PC-3 (cell line): ENCODE measurements around the gene PIGV. TPM values are rescaled to one million over a fixed set of nuclear protein-coding genes. Genes with fewer than 3 reads are reported as not detected.

Experiments used
- ATAC-seq: fragments of 200-7000 bp; cut with Tn5 transposase; 2 replicates; pipeline ENCODE4 v1.9.1; 2020; ENCODE audit warnings: mild to moderate bottlenecking, moderate library complexity
- BruUV-seq: library from RNA; stranded (reverse); fragments of 400-500 nt; replicated peaks from 2 replicates; lab custom pipeline; 2021; lab: Mats Ljungman, UMichigan
- CTCF ChIA-PET: fragments of 300-600 bp; sonication (Branson Sonifier 250); formaldehyde crosslinking; loops from one replicate; lab custom pipeline; 2022; ENCODE audit warnings: antibody characterized with exemption; lab: Charles Lee
- POLR2A ChIA-PET: fragments of 300-600 bp; sonication (Branson Sonifier 250); formaldehyde crosslinking; loops from one replicate; lab custom pipeline; 2022; ENCODE audit warnings: antibody characterized with exemption; ENCODE audit not compliant: unreplicated experiment; lab: Charles Lee
- DNase-seq: peaks from one replicate; pipeline ENCODE4 v3.0.0-alpha.2; 2015
- H2AFZ ChIP-seq: fragments of 300-600 bp; sonication (generic); 2 replicates; pipeline ENCODE4 v1.6.0; 2016; ENCODE audit warnings: antibody characterized with exemption, low read length
- H3F3A ChIP-seq: fragments of 300-600 bp; sonication (generic); one replicate; pipeline ENCODE4 v1.6.0; 2017; ENCODE audit warnings: antibody characterized with exemption, low read length, control low read depth, mild to moderate bottlenecking; ENCODE audit not compliant: unreplicated experiment
- H3K27ac ChIP-seq: fragments of 300-600 bp; sonication (generic); 2 replicates; pipeline ENCODE4 v1.5.1; 2016; ENCODE audit warnings: mild to moderate bottlenecking, low read length
- H3K27me3 ChIP-seq: fragments of 300-600 bp; sonication (generic); 2 replicates; pipeline ENCODE4 v1.6.1; 2016; ENCODE audit warnings: low read length, mixed read lengths
- H3K36me3 ChIP-seq: fragments of 300-600 bp; sonication (generic); 2 replicates; pipeline ENCODE4 v1.6.1; 2016; ENCODE audit warnings: low read depth, mixed run types, low read length, mixed read lengths
- H3K4me1 ChIP-seq: fragments of 300-600 bp; sonication (generic); 2 replicates; pipeline ENCODE4 v1.5.1; 2016; ENCODE audit warnings: low read length; ENCODE audit not compliant: insufficient read depth
- H3K4me2 ChIP-seq: fragments of 300-600 bp; sonication (generic); 2 replicates; pipeline ENCODE4 v1.6.0; 2016; ENCODE audit warnings: low read length
- H3K4me3 ChIP-seq: fragments of 300-600 bp; sonication (generic); 2 replicates; pipeline ENCODE4 v1.5.1; 2016; ENCODE audit warnings: mild to moderate bottlenecking, low read length, mixed read lengths
- H3K79me2 ChIP-seq: fragments of 300-600 bp; sonication (generic); 2 replicates; pipeline ENCODE4 v1.6.1; 2017; ENCODE audit warnings: low read length, mixed read lengths
- H3K9ac ChIP-seq: fragments of 300-600 bp; sonication (generic); 2 replicates; pipeline ENCODE4 v1.6.0; 2016; ENCODE audit warnings: mild to moderate bottlenecking, low read length
- H3K9me2 ChIP-seq: fragments of 300-600 bp; sonication (generic); replicated peaks from 2 replicates; pipeline ENCODE4 v1.6.1; 2016; ENCODE audit warnings: mixed run types, low read length, mixed read lengths
- H3K9me3 ChIP-seq: fragments of 300-600 bp; sonication (generic); 2 replicates; pipeline ENCODE4 v1.6.1; 2016; ENCODE audit warnings: low read length, mixed read lengths
- H4K20me1 ChIP-seq: fragments of 300-600 bp; sonication (generic); 2 replicates; pipeline ENCODE4 v1.6.1; 2016; ENCODE audit warnings: low read length, mixed read lengths
- CTCF ChIP-seq: fragments of 300-600 bp; sonication (generic); conservative IDR thresholded peaks from 2 replicates; pipeline ENCODE4 v1.5.1; 2017; ENCODE audit warnings: antibody characterized with exemption, low read depth, mild to moderate bottlenecking, low read length
- EZH2 ChIP-seq: fragments of 300-600 bp; sonication (generic); IDR thresholded peaks from one replicate; pipeline ENCODE4 v1.6.1; 2017; ENCODE audit warnings: antibody characterized with exemption, mild to moderate bottlenecking, low read length; ENCODE audit not compliant: unreplicated experiment
- EZH2phosphoT487 ChIP-seq: fragments of 300-600 bp; sonication (generic); IDR thresholded peaks from 2 replicates; pipeline ENCODE4 v1.6.1; 2018; ENCODE audit warnings: mild to moderate bottlenecking, antibody characterized with exemption, low read length, borderline replicate concordance
- intact Hi-C: fragments of 100-400 bp; cut with micrococcal nuclease; formaldehyde crosslinking; loops from 2 replicates; pipeline ENCODE4 v1.9.0; 2023
- total RNA-seq: library from RNA; depleted of rRNA; stranded (reverse); fragments of >200 nt; gene quantifications from 2 replicates; pipeline ENCODE4 v1.2.3, GENCODE V29; 2014

Gene PIGV
- total RNA-seq, 1 experiment from 2014 or later = 6.0 TPM

DNA sequence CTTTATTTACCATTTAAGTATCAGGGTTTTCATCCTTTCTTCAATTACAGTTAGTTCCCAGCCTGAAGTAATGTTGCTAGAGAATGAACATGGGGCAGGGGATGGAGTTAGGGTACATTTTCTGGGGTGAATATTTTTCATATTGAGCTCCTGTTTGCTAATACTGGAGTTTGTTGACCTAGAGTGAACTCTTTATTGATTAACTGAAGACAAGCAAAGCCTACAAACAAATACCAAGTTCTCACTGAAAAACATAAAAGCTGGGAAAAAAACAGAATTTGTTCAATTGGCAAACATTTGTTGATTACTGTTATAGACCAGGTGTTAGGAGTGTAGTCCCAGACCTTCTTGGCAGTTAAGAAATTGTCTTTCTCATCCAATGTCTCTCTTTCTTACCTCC lies 28.2 kb upstream of the PIGV start:
- no peak overlapping the region for H3K4me2 ChIP-seq
- no peaks in the 10 kb centered on the region for H3K27me3 ChIP-seq
- H4K20me1 ChIP-seq = peaks cover 7% of the 10 kb centered on the region; the same call in 1 of the 2 replicates
- DNase-seq = no peak
- H3K9me2 ChIP-seq = no peaks in the 10 kb centered on the region
- H3K79me2 ChIP-seq = peaks cover 67% of the 10 kb centered on the region
- POLR2A ChIA-PET = no interaction called here
- H3K27ac ChIP-seq = no peak overlapping the region
- no peak overlapping the region for H3K9ac ChIP-seq
- peaks cover 9% of the 10 kb centered on the region for H3K4me1 ChIP-seq
- BruUV-seq = no TSS peak
- ATAC-seq = no peak
- intact Hi-C loops = no loop called here
- H3K36me3 ChIP-seq = peaks cover 56% of the 10 kb centered on the region
- CTCF ChIA-PET = no interaction called here
- no peak overlapping the region for H2AFZ ChIP-seq
- H3K9me3 ChIP-seq = no peaks in the 10 kb centered on the region
- TF ChIP-seq CTCF = no peak
- no peak for TF ChIP-seq EZH2
- no peak for TF ChIP-seq EZH2phosphoT487
- no peak overlapping the region for H3K4me3 ChIP-seq
- H3F3A ChIP-seq = no peaks in the 10 kb centered on the region

GRCh38 chr1:26761217-26761616 lies 26.5 kb upstream of the PIGV start:
- Histone ChIP-seq H3K36me3 (peaks cover 53% of the 10 kb centered on the region), H3K9ac (no peak overlapping the region), H3K4me2 (no peak overlapping the region), H3K9me3 (no peaks in the 10 kb centered on the region), H2AFZ (no peak overlapping the region), H3K27me3 (no peaks in the 10 kb centered on the region), H3K27ac (no peak overlapping the region), H3F3A (no peaks in the 10 kb centered on the region), H3K4me1 (no peaks in the 10 kb centered on the region), H4K20me1 (0 out of 2 replicates have a peak, but pooled peaks cover 5% of the 10 kb centered on the region), H3K9me2 (no peaks in the 10 kb centered on the region), H3K4me3 (no peak overlapping the region), H3K79me2 (peaks cover 52% of the 10 kb centered on the region)
- POLR2A ChIA-PET = no interaction called here
- intact Hi-C loops = no loop called here
- TF ChIP-seq EZH2phosphoT487 = no peak
- peak; percentile 58 for TF ChIP-seq CTCF
- BruUV-seq = no TSS peak
- CTCF ChIA-PET = no interaction called here
- DNase-seq (peak; percentile 35), ATAC-seq (peak; percentile 48; the same call in 1 of the 2 replicates)

DNA sequence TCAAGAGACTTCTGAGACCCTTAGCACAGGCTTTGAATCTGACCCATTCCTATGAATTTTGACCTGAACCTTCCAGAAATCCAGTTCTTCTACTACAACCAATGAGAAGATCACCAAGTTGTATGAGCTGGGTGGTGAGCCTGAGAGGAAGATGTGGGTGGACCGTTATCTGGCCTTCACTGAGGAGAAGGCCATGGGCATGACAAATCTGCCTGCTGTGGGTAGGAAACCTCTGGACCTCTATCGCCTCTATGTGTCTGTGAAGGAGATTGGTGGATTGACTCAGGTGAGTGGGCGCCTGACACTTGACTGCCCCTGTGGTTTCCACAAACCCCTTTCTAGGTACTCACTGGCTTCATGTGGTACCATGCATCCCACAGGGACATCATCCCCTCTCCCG lies 20.0 kb upstream of the PIGV start:
- Histone ChIP-seq H2AFZ (no peak overlapping the region), H3K36me3 (peaks cover 82% of the 10 kb centered on the region), H3K4me1 (peaks cover 39% of the 10 kb centered on the region), H3K9me2 (no peaks in the 10 kb centered on the region), H3K9ac (no peak overlapping the region), H3K4me2 (no peak overlapping the region), H3K27me3 (no peaks in the 10 kb centered on the region), H3K9me3 (no peaks in the 10 kb centered on the region), H3F3A (peaks cover 4% of the 10 kb centered on the region), H3K79me2 (0 out of 2 replicates have a peak, but pooled peaks cover 11% of the 10 kb centered on the region), H4K20me1 (no peaks in the 10 kb centered on the region), H3K27ac (no peak overlapping the region), H3K4me3 (no peak overlapping the region)
- POLR2A ChIA-PET = no interaction called here
- ATAC-seq (no peak), DNase-seq (no peak)
- intact Hi-C loops = no loop called here
- CTCF ChIA-PET = no interaction called here
- TF ChIP-seq EZH2phosphoT487 (no peak), CTCF (no peak), EZH2 (no peak)
- BruUV-seq = no TSS peak
